ENCODE data around the gene PDE1C.

PDE1C gene

DNA sequence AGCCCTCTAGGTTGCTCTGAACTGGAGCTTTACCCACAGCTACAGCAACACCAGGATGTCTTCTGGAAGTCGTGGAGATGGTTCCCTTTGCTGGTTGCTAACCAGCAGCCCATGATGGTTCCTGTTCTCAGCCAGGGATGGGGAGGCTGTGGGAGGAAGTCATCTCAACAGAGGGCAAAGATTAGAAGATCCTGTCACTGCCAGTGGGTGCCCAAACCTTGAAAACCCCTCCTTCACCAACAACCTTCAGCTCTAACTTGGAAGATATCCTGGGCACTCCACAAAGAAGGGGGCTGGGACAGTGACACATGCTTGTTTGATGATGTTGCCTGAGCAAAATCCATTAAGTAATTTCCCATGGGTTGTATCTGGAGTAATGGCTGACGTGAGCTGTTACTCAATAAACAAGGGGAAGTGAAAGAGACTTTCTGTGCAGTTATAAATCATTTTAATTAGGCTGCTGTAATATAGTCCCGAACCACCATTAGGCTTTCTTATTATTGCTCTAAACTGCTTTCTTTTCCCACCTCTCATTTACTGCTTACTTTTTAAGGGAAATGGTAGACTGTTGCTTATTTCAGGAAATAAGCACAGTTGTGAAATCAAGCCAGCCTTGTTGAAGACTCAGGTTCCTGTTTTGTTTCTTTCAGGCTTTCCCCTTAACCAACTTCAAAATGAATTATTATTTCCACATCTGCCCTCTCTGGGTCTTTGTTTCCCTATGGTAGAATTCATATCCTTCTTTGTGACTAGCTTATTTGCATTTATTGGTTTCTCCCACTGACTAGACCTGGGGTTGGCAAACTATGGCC, 258.4 kb downstream of the PDE1C start:
- no peak for DNase-seq
- no peaks in the 10 kb centered on the region for H3K9me3 ChIP-seq (ENCODE audit: severe bottlenecking)
- H3K27me3 ChIP-seq (ENCODE audit: insufficient read depth, low read depth, severe bottlenecking) = no peaks in the 10 kb centered on the region
- H3K36me3 ChIP-seq = peaks cover 8% of the 10 kb centered on the region
- TF ChIP-seq, protein P1, sequence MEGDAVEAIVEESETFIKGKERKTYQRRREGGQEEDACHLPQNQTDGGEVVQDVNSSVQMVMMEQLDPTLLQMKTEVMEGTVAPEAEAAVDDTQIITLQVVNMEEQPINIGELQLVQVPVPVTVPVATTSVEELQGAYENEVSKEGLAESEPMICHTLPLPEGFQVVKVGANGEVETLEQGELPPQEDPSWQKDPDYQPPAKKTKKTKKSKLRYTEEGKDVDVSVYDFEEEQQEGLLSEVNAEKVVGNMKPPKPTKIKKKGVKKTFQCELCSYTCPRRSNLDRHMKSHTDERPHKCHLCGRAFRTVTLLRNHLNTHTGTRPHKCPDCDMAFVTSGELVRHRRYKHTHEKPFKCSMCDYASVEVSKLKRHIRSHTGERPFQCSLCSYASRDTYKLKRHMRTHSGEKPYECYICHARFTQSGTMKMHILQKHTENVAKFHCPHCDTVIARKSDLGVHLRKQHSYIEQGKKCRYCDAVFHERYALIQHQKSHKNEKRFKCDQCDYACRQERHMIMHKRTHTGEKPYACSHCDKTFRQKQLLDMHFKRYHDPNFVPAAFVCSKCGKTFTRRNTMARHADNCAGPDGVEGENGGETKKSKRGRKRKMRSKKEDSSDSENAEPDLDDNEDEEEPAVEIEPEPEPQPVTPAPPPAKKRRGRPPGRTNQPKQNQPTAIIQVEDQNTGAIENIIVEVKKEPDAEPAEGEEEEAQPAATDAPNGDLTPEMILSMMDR (IDR thresholded peaks at IDR 0.05; ENCODE audit: low read depth, low read length) = no peak
- H3K27ac ChIP-seq = no peak overlapping the region
- no peak overlapping the region for H3K4me3 ChIP-seq (ENCODE audit: low read depth, low read length)

DNA sequence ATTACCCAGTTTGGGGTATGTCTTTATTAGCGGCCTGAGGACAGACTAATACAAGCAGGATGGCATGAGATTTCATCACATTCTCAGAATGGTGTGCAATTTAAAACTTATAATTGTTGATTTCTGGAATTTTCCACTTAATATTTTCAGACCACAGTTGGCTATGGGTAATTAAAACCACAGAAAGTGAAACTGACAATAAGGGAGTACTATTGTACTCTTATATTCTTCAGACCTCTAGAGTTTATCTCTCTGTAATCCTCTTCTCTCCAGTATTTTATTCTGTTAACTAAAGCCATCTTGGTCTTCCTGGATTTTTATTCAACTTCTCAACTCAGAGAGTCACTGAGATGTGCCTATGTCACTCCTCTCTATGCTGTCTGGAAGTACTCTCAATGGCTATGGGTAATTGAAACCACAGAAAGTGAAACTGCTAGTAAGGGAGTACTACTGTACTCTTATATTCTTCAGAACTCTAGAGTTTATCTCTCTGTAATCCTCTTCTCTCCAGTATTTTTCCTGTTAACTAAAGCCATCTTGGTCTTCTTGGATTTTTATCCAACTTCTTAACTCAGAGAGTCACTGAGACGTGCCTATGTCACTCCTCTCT, 264.9 kb downstream of the PDE1C start:
- no peaks in the 10 kb centered on the region for H3K9me3 ChIP-seq (ENCODE audit: severe bottlenecking)
- no peaks in the 10 kb centered on the region for H3K36me3 ChIP-seq
- DNase-seq = no peak
- no peaks in the 10 kb centered on the region for H3K27me3 ChIP-seq (ENCODE audit: insufficient read depth, low read depth, severe bottlenecking)
- H3K4me3 ChIP-seq (ENCODE audit: low read depth, low read length) = no peak overlapping the region
- no peak overlapping the region for H3K27ac ChIP-seq
- TF ChIP-seq, protein P1 (IDR thresholded peaks at IDR 0.05; ENCODE audit: low read depth, low read length) = no peak

DNA sequence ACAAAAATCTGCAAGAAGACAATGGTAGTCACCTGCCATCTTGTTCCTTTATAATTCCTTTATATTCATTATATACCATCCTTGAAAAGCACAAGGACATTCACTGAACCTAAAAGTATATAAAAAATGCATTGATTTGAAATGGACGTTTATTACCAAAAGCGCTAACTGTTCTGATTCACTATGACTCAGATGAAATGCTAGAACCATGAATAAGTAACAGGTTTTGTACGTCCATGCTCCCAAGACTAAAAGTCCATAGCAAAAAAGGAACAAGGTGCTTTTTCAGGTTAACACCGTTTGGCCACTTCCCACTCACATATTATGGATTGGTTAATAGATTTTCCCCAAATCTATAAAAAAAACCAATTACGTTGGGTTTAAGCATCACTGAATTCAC, 273.8 kb downstream of the PDE1C start:
- H3K27ac ChIP-seq = no peak overlapping the region
- DNase-seq = no peak
- H3K4me3 ChIP-seq (ENCODE audit: low read depth, low read length) = no peak overlapping the region
- no peaks in the 10 kb centered on the region for H3K27me3 ChIP-seq (ENCODE audit: insufficient read depth, low read depth, severe bottlenecking)
- no peaks in the 10 kb centered on the region for H3K36me3 ChIP-seq
- TF ChIP-seq, protein P1 (IDR thresholded peaks at IDR 0.05; ENCODE audit: low read depth, low read length) = no peak
- no peaks in the 10 kb centered on the region for H3K9me3 ChIP-seq (ENCODE audit: severe bottlenecking)

DNA sequence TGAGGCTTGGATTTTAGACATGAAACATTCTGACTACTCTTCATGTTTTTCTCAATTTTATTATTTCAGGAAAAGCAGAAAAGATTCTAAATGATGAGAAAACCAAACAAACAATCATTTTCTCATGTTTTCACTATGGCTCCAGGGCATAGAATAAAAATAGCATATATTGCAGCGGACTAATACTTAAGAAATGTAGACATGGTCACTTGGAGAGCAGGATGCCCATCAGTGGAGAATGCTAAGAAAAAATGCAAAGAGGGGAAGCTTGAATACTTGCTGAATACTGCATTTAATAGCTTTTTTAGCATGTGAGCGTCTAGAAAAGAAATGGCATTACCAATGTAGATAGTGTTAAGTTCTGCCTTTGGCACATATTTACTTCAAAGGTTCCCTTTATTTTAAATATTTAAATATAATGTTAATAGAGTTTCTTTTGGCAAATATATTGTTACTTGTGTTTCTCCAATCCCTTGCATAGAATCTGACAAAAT, 275.3 kb downstream of the PDE1C start:
- no peaks in the 10 kb centered on the region for H3K9me3 ChIP-seq (ENCODE audit: severe bottlenecking)
- no peak overlapping the region for H3K27ac ChIP-seq

DNA sequence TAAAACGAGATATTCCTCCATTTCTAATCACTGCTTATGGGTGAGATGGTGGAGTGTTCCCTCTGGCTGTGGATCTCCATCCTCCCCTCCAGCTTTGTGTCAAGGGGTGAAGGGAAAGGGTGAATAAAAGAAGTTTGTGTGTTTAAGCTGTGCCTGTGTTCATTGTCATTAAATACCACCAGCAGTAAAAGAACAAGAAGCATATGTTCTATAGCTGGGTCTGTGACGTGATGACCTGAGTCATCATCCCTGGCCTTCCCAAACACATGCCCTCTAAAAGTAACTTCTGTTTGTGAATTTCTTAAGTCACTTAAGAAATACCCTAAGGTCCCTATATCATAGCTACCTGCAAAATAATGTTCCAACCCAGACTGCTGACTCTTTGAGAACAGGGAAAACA, 278.3 kb downstream of the PDE1C start:
- Histone ChIP-seq H3K9me3 (ENCODE audit: severe bottlenecking) (no peaks in the 10 kb centered on the region), H3K27ac (no peak overlapping the region), H3K27me3 (ENCODE audit: insufficient read depth, low read depth, severe bottlenecking) (no peaks in the 10 kb centered on the region), H3K4me3 (ENCODE audit: low read depth, low read length) (no peak overlapping the region), H3K36me3 (no peaks in the 10 kb centered on the region)
- no peak for DNase-seq
- TF ChIP-seq, protein P1 (IDR thresholded peaks at IDR 0.05; ENCODE audit: low read depth, low read length) = no peak

More for the DNA sequence above, 275.3 kb downstream of the PDE1C start:
- H3K36me3 ChIP-seq = no peaks in the 10 kb centered on the region
- no peak for DNase-seq
- H3K27me3 ChIP-seq (ENCODE audit: insufficient read depth, low read depth, severe bottlenecking) = no peaks in the 10 kb centered on the region
- TF ChIP-seq, protein P1 (IDR thresholded peaks at IDR 0.05; ENCODE audit: low read depth, low read length) = no peak
- no peak overlapping the region for H3K4me3 ChIP-seq (ENCODE audit: low read depth, low read length)

All from WERI-Rb-1 (cell line).